Measurements from ENCODE around the gene ZNF628.

ZNF628 gene

DNA sequence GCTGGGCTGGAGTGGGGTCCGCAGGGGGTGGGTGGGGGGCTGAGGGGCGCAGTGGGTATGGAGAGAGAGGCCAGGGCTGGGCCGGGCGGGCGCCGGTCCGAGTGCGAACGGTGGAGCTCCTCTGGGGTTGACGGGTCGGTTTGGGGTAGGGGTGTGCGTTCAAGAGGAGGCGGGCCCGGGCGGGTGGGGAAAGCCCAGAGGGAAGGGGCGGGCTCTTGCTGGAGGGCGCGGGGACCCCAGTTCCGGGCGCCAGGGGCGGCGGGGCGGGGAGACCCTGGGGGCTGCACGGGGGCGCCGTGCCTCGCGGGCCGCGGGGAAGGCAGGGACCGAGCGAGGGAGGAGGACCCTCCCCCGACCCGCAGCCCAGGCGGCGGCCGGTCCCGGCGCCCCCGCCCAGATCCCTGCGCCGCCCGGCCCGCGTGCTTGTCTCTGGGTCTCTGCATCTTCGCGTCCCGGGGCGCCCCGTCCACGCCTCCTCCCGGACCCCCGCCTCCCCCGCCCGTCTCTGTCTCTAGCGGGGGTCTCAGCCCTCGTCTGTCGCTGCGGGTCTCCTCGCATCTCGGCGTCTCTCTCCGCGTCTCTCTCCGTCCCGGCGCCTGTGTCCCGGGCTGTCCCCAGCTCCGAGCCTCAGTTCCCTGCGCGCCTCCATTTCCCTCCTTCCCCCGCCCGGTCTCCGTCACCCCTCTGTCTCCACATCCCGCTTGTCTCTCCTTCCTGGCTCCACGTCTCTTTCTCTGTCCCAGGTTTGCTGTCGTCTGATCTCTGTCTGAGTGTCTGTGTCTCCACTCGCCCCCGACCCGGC is 25.1 kb upstream of the ZNF628 start:
- DNase-seq (ENCODE audit: low read depth in 2 of 2): no peak

DNA sequence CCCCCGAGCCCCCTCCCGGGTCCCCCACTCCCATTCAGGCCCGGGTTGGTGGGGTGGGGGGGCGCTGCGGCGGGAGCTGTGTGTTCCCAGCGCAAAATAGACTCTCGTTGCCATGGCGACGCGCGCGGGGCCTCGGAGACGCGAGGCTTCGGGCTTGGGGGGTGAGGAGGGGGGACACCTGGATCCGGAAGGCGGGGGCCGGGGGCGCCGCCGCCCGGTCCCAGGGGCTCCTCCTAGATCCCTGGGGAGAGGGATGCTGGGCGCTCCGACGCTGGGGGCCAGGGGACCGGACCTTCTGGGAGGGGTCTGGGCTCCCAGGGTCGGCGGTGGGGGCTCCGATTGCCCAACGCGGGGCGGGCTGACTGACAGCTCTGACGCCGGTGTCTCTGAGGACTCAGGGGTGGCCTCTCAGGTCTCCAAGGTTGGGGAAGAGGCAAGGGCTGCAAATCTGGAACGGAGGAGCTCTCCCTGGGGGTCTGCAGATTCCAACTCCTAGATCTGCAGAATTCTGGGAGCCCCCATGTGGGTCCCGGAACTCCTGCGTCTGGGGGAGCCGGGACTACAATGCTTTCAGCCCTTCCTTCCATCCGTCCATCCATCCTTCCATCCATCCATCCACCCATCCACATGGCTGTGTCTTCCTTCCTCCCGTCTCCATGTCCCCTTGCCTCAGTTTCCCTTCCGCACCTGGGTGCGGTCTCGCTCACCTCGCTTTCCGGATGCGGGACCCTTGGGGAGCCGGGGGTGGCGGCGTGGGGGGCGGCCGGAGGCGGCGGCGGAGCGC is 24.3 kb upstream of the ZNF628 start:
- DNase-seq (ENCODE audit: low read depth in 2 of 2): no peak

DNA sequence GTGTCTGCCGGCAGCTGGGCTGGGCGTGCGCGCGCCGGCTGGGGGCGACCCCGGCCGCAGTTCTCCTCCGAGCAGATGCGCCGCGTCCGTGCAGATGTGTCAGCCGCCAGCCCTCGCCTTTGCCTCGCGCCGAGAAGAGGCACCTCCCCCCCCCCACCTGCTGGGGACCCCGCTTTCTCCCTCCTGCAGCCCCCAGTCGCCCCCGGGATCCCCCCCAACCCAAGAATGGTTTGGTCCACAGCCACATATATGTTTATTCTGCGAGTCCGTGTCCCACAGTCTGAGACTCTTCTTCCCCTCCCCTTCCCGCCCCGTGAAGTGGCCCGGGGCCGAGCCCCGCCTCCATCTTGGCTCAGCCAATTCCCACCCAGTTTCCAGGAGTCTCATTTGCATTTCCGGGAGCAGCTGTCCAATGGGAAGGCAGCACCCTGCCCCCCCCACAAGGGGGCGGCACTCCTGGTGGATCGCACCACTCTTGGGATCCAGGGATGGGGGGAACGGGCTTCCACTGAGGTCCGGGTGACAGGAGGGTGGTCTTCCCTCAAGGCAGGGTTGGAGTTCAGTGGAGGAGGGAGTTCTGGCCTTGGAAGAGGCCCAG is 23.6 kb upstream of the ZNF628 start:
- DNase-seq (ENCODE audit: low read depth in 2 of 2): no peak

DNA sequence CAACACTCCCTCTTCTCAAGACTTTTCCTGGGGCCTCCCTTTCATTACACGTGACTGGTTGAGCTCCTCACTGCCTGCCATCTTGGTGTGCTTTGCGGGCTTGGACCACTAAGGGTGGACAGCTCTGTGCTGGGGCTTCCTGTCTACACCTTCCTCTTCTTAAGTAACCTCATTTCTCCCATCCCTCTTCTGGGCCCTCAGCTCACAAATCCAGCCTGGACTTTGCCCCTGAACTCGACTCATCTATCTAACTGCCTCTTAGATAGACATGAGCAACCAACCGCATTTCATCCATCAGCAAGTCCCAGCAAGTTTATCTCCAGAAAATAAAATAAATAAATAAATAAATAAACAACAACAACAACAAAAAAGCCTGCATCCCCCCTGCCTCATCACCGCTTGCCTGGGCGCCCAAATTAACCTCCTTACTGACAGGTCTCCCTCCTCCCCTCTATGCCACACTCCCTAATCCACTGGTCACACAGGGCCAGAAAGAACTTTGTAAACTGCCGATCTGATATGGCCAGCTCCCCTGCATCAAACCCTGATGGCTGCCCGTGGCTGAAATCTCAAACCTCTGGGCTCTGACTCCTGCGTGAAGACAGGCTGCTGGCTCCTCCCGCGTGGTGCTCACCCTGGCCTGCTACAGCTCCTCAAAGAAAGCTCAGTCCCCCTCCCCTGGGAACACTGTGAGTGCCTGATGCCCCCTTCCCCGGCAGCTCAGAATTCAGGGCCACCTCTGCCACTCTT is 22.7 kb upstream of the ZNF628 start:
- DNase-seq (ENCODE audit: low read depth in 2 of 2): no peak

DNA sequence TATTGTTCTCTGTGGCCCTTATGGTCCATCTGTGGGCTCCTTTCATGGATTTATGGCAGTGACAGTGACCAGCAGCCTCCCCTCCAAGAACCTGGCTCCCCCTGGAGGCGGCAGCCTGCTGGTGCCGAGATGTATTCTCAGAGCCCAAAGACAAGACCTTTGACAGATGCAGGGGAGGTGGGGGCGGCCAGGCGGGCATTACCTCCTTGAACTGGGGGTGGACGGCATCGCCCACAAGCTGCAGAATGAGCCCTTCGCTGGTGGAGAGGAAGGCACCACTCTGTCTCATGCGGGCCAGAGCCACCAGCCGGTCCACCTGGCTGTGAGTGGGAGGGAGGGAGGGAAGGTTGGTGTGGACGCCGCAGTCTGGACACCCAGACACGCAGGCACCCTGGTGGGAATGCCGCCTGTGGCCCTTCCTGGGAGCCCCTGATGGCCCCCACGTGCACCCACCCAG is 21.6 kb upstream of the ZNF628 start:
- no peak for DNase-seq (ENCODE audit: low read depth in 2 of 2)

DNA sequence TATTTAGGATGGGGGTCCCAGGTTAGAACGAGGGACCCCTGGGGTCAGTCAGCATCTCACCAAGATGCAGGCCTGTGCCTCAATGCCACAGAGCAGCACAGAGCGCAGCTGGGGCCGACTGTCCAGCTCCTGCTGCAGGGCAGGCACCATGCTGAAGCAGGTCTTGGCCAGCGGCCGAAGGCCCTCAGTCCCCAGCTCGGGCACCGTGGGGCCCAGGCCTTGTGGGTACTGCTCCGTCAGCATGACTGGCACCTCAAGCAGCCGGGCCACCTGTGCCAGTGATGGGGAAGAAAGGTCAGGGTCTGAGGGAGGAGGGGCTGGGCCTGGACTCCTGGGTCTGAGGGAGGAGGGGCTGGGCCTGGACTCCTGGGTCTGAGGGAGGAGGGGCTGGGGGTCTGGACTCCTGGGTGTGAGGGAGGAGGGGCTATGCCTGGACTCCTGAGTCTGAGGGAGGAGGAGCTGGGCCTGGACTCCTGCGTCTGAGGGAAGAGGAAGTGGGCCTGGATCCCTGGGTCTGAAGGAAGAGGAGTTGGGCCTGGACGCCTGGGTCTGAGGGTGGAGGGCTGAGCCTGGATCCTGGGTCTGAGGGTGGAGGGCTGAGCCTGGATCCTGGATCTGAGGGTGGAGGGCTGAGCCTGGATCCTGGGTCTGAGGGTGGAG is 20.7 kb upstream of the ZNF628 start:
- DNase-seq (ENCODE audit: low read depth in 2 of 2): no peak

DNA sequence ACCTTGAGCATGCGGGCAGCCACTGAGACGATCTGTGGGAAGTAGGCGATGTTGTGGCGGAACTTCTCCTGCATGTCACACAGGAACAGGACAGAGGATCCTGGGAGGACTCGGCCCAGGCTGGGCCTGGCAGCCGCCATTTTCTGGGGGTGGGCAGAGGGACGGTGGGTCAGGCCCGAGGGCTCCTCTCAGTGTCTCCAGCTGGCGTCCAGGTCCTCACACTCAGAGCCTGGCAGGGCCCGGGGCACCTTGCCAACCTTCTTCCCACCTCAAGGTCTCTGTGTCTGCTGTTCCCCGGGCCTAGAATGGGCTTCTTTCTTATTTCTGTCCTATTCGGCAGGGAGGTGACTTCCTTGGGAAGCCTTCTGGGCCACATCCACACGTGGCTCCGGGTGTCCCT is 20.1 kb upstream of the ZNF628 start:
- DNase-seq (ENCODE audit: low read depth in 2 of 2): no peak

DNA sequence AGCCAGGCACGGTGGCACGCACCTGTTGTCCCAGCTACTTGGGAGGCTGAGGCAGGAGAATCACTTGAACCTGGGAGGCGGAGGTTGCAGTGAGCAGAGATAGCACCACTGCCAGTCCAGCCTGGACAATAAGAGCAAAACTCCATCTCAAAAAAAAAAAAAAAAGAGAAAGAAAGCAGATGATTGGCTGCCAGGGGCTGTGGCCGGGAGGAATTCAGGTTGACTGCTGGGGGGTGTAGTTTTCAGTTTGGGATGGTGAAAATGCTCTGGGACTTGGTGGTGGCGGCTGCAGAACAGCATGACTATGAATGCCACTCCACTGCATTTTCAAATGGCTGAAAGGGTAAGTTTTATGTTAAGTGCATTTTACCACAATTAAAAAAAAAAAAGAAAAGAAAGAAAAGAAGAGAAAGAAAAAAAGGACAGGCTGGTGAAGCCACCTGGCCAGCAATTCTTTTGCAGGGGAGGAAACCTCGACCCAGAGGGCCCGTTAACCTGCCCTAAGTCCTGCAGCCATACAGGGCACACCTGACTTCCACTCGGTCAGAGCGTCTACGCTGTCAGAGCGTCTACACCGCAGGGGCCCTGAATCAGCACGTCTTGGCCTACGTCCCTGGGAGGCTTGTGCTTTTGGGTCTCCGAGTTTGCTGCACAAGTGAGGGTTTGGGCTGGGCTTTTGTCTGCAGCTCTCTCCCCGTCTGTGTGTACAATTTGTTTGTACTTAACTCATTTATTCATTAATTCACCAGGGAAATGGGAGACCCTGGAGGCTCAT is 18.5 kb upstream of the ZNF628 start:
- DNase-seq (ENCODE audit: low read depth in 2 of 2): no peak

DNA sequence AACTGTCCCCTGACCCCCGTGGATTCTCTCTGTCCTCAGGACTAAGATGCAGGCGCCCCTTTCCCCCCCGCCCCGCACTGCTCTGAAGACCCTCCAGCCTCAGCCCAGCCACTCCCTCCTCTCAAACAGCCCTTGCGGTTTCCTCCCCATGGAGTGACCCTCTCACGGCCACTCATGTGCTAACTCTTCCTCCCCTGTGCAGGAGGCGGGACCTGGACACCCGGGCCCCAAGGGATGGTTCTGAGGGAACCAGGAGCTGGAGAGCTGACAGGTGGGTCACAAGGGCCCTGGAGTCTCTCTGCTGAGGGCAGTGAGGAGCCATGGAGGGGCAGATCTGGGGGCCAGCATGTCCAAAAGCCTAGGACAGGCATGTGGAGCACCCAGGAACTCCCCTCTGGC is 16.9 kb upstream of the ZNF628 start:
- no peak for DNase-seq (ENCODE audit: low read depth in 2 of 2)

DNA sequence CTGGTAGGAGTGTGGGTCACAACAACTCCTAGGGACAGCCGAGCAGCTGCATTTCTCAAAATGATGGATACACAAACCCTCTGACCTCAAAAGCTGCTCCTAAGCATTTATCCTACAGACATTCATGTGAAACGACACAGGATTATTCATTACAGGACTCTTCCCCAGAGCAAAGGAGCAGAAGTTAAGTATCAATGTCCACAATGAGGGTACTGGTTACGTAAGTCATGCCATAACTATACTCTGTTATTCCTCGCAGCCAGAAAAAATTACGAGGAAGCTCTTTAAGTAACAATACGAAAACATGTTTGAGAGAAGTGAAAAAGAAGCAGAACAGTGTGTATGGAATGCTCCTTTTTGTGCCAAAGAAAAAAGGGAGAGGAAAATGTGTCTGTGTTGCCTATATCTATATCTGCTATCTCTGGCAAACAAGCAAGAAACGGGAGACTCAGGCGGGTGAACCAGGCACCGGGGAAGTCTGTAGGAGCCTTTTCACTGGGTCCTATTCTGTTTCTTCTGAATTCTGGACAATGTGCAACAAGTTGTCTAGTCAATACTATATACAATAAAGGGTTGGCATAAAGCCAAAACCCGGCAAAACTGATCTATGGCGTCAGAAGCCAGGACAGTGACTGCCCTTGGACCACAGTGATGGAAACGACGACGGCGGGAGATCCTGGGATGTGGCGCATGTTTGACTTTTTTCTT is 16.3 kb upstream of the ZNF628 start:
- DNase-seq (ENCODE audit: low read depth in 2 of 2): no peak

DNA sequence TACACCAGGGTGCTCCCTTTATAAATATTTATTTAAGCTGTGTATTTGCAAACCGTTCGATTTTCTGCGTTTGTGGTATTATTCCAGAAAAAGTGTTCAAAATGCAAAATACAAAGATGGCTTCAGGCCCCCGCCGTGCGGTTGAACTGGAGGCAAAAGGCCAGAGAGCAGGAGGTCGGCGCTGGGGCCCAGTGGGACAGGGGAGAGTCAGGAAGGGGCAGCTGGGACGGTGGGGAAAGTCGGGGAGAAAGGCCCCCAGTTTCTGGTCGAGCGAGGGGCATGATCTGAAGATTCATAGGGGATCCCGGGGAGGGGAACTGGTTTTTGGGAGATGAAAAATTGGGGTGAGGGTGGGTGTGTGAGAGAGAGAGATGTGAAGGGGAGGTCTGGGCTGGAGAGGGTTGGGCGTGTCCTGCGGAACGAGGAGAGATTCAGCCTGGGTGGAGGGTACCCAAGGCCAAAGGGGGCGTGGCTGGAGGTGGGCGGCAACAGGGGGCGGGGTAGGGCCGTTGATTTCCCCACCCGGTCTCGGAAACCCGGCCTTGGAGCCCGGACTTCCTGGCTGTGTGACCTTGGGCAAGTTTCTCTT is 15.7 kb upstream of the ZNF628 start:
- DNase-seq (ENCODE audit: low read depth in 2 of 2): no peak

DNA sequence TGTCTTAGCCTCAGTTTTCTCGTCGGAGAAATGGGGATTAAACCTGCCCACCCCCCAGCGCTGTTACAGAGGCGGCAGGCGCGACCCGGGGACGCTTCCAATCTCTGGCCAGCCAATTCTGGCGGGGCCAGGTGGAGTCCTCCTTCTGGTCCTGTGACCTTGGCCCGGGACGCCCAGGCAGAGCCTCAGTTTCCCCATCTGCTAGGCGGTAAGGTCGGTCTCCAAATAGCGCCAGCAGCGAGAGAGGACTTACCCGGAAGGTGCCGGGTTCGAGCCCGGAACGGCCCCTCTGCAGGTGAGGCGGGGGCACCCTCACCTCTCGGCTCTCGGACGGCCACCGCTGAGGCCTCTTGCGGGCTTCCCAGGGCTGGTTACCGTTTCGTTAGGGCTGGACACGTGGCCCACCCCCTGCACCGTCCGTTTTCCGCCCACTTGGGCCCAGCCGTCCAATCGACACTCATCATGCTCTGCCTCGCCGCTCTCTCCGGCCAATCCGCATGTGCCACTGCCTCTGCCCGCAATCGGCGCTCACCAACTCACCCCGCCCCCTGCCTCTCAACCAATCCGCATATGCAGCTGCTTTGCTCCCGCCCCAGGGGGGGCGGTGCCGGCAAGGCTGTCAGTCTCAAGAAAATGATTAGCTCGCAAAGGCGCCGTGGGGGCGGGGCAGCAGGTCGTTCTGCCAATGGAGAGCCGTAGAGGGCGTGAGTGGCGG is 15.0 kb upstream of the ZNF628 start, which contains the start of gene ISOC2:
ISOC2 (minus strand) TSS at position 384 of the 715 bp plus-strand sequence. CDS start 5,156 bp downstream, outside the sequence.
- peak; percentile 100 for DNase-seq (ENCODE audit: low read depth in 2 of 2)

DNA sequence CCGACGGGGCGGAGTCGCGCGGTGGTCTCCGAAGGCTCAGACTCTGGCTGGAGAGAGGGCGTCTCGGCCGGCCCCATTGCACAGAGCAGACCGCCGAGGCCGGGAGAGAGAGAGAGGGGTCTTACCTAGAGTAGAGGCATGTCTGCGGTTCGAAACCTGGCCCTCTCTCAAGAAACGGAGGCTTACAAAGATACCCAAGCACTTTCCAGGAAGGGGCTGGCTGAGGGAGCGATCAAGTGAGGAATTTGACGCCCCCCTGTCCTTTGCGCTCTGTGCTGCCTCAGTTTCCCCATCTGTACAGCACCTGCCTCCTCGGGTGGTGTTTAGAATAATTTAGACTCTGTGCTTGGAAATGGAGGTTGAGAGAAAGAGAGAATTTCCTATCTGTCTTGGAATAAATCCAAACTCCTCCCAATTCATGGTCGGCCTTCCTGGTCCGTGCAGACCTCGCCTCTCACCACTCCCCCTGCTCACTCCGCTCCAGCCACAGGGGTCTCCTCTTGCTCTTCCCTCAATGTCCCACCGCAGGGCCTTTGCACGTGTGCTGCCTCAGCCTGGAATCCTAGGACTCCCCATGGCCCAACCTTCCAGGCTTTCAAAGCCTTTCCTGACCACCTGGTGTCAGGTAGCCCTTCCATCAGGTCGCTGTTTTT is 14.3 kb upstream of the ZNF628 start:
- no peak for DNase-seq (ENCODE audit: low read depth in 2 of 2)

DNA sequence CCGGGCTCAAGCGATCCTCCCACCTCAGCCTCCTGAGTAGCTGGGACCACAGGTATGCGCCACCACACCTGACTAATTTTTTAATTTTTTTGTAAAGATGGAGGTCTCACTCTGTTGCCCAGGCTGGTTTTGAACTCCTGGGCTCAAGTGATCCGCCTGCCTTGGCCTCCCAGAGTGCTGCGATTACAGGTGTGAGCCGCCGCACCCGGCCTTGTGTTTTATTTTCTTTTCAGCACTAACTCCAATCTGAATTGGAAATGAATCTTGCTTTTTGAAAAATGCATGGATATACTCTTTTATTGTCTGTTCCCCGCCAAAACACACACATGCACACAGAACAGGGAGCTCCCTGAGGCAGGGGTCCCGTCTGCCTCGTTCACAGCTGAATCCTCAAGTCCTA is 13.7 kb upstream of the ZNF628 start:
- DNase-seq (ENCODE audit: low read depth in 2 of 2): no peak

DNA sequence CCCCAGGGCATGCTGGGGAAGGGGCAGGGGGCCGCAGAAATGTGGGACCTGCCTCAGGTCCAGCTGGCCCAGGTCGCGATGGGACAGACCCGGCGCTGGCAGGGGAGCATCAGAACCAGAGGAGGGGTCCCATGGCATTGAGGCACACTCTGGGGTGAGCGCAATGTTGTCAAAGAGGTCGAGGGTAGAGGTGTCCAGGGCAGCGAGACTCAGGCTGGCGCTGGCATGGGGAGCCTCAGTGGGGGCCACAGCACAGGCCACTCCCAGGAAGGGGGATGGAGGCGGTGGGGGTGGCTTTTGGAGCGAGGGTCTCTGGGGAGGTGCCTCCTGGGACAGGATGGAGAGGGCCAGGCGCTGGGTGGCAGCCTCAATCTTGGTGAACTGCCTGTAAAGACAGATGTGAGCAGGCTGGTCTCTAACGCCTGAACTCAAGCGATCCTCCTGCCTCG is 12.8 kb upstream of the ZNF628 start:
- DNase-seq (ENCODE audit: low read depth in 2 of 2): no peak

DNA sequence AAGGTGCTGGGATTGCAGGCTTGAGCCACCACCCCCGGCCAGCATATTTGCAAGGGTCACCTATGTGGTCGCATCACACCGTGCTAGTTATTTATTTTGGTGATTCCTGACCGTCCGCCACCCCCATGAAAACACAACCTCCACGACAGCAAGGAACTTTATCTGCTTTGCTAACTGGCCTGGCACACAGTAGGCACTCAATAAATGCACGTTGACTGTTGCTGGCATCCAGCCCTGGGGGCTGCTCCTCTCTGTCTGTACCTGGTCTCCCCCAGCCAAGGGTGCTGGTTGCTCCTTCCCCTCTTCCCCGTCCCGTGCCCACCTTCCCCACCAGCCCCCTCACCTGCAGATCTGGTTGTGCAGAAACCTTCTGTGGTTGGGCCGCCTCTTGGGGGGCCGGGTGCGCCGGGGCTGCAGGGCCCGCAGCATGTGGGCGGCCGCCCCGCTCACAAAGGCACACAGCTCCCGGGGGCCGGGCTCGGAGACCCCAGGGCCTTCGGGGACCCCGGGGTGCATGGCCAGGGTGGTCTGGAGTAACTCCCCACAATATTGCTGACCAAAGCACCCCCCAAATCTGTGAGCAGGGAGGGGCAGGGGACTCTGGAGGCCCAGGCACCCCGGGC is 12.3 kb upstream of the ZNF628 start:
- DNase-seq (ENCODE audit: low read depth in 2 of 2): no peak

DNA sequence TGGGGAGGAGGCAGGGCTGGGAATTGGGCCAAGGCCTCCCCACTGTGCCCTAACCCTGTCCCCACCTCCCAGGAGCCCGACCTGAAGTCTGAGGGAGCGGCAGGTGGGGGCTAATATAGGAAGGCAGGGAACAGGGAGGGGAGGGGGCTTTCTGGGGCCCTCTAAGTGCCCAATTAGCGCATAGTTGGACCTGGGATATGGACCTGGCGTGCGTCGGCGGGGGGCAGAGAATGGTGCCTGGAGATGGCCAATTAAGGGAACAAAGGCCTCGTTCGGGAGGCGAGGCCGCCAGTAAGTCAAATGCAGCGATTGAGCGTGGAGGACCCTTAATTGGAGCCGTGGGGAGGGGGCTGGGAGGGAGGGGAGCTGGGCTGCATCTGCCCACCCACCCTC is 11.8 kb upstream of the ZNF628 start, which contains the start of gene C19orf85:
C19orf85 (minus strand) TSS at position 90 of the 393 bp plus-strand sequence. CDS start 197 bp downstream, outside the sequence.
- no peak for DNase-seq (ENCODE audit: low read depth in 2 of 2)

Data from stimulated activated CD8-positive, alpha-beta memory T cell treated with anti-CD3 and anti-CD28 coated beads, Interleukin-2, amount 100 ng/mL, for 1 hour (primary cell).